Measurements from ENCODE around the gene FRK.

Gene FRK

DNA sequence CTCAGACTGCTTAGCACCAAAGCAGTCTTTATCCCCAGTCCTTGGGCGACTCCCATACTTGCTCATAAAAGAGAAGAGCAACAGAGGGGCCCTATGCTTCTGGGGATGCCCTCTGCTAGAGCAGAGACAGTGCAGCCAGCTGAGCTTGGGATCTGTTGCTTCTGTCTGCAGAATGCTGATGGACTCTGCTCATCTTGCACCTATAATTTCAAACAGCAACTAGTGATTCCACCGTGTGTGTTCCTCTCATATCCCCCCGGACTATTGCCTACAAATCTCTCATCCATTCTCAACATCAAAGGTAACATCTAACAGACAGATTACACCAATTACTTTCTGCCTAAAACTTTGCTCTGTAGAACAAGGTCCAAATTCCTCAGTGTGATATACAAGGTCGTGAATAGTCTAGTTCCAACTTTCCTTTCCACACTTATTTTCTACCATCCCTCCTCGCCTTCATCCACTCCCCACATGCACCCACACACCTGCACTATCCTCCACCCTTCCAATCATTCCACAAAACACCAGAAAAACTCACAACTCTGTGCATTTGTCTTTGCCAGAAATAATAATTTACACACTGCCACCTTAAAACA, 62.6 kb downstream of the FRK start:
- no peaks in the 10 kb centered on the region for H3K27me3 ChIP-seq (ENCODE audit: control insufficient read depth in 5 of 5, insufficient read depth in 4 of 5, low read length in 5 of 5)
- peaks cover 0 to 5% (median 2%) of the 10 kb centered on the region in 5 donors for H3K36me3 ChIP-seq (ENCODE audit: control insufficient read depth in 5 of 5, insufficient read depth in 5 of 5, low read length in 5 of 5)
- no peak overlapping the region for H3K4me3 ChIP-seq (ENCODE audit: low read depth in 1 of 5, low read length in 5 of 5)
- no peaks in the 10 kb centered on the region for H3K4me1 ChIP-seq (ENCODE audit: control insufficient read depth in 5 of 5, insufficient read depth in 5 of 5, low read length in 5 of 5)
- no peak overlapping the region for H3K9ac ChIP-seq (ENCODE audit: low read length in 5 of 5)
- H3K9me3 ChIP-seq (ENCODE audit: control insufficient read depth in 5 of 5, low read length in 5 of 5) = no peaks in the 10 kb centered on the region
- H3K27ac ChIP-seq (ENCODE audit: low read depth, low read length) = no peak overlapping the region

GRCh38 chr6:115986026-115986425, 74.7 kb downstream of the FRK start:
- no peaks in the 10 kb centered on the region for H3K4me1 ChIP-seq (ENCODE audit: control insufficient read depth in 5 of 5, insufficient read depth in 5 of 5, low read length in 5 of 5)
- peaks cover 0 to 1% (median 0%) of the 10 kb centered on the region in 5 donors for H3K9me3 ChIP-seq (ENCODE audit: control insufficient read depth in 5 of 5, low read length in 5 of 5)
- no peak overlapping the region for H3K9ac ChIP-seq (ENCODE audit: low read length in 5 of 5)
- H3K36me3 ChIP-seq (ENCODE audit: control insufficient read depth in 5 of 5, insufficient read depth in 5 of 5, low read length in 5 of 5) = no peaks in the 10 kb centered on the region
- no peak overlapping the region for H3K4me3 ChIP-seq (ENCODE audit: low read depth in 1 of 5, low read length in 5 of 5)
- H3K27me3 ChIP-seq (ENCODE audit: control insufficient read depth in 5 of 5, insufficient read depth in 4 of 5, low read length in 5 of 5) = no peaks in the 10 kb centered on the region
- H3K27ac ChIP-seq (ENCODE audit: low read depth, low read length) = no peak overlapping the region

DNA sequence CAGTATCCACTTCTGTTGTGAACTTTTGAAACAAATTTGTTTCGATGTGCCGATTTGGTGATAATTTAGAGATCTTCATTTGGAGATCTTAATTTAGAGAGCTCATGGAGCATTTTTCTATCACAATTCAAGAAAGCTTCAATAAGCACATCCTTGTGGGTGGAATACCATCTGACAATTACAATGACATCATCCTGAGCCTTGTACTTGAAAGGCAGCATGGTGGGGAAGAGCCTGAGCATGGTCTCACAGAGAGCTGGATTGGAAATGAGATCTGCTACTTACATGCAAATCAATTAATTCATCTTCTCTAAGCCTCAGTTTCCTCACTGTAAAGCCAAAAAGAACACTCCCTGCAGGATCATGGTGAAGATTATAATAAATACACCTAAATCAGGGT, 75.9 kb downstream of the FRK start:
- H3K4me3 ChIP-seq (ENCODE audit: low read depth in 1 of 5, low read length in 5 of 5) = no peak overlapping the region
- H3K36me3 ChIP-seq (ENCODE audit: control insufficient read depth in 5 of 5, insufficient read depth in 5 of 5, low read length in 5 of 5) = no peaks in the 10 kb centered on the region
- no peak overlapping the region for H3K9ac ChIP-seq (ENCODE audit: low read length in 5 of 5)
- no peaks in the 10 kb centered on the region for H3K4me1 ChIP-seq (ENCODE audit: control insufficient read depth in 5 of 5, insufficient read depth in 5 of 5, low read length in 5 of 5)
- H3K9me3 ChIP-seq (ENCODE audit: control insufficient read depth in 5 of 5, low read length in 5 of 5) = no peaks in the 10 kb centered on the region
- H3K27me3 ChIP-seq (ENCODE audit: control insufficient read depth in 5 of 5, insufficient read depth in 4 of 5, low read length in 5 of 5) = no peaks in the 10 kb centered on the region
- H3K27ac ChIP-seq (ENCODE audit: low read depth, low read length) = no peak overlapping the region

GRCh38 chr6:115983998-115984397, 76.7 kb downstream of the FRK start:
- no peak overlapping the region for H3K9ac ChIP-seq (ENCODE audit: low read length in 5 of 5)
- no peak overlapping the region for H3K4me3 ChIP-seq (ENCODE audit: low read depth in 1 of 5, low read length in 5 of 5)
- no peaks in the 10 kb centered on the region for H3K4me1 ChIP-seq (ENCODE audit: control insufficient read depth in 5 of 5, insufficient read depth in 5 of 5, low read length in 5 of 5)
- no peak overlapping the region for H3K27ac ChIP-seq (ENCODE audit: low read depth, low read length)
- no peaks in the 10 kb centered on the region for H3K9me3 ChIP-seq (ENCODE audit: control insufficient read depth in 5 of 5, low read length in 5 of 5)
- no peaks in the 10 kb centered on the region for H3K27me3 ChIP-seq (ENCODE audit: control insufficient read depth in 5 of 5, insufficient read depth in 4 of 5, low read length in 5 of 5)
- no peaks in the 10 kb centered on the region for H3K36me3 ChIP-seq (ENCODE audit: control insufficient read depth in 5 of 5, insufficient read depth in 5 of 5, low read length in 5 of 5)

DNA sequence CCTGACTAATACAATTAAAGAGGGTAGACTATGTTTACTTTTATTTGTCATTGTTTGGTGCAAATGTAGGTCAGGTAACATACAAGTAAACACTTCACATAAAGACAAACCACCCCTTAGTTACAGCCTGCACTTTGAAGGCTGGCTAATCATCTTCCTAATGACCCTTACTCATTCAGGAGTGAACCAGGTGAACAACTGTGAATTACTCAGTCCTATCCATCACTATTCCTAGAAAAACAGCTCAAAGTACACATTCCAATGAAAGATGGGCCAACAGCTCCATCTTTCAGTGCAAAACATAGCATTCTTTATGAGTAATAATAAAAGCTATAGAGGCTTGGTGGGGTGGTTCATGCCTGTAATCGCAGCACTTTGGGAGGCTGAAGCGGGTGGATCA, 78.2 kb downstream of the FRK start:
- Histone ChIP-seq H3K36me3 (ENCODE audit: control insufficient read depth in 5 of 5, insufficient read depth in 5 of 5, low read length in 5 of 5) (no peaks in the 10 kb centered on the region), H3K4me1 (ENCODE audit: control insufficient read depth in 5 of 5, insufficient read depth in 5 of 5, low read length in 5 of 5) (no peaks in the 10 kb centered on the region), H3K4me3 (ENCODE audit: low read depth in 1 of 5, low read length in 5 of 5) (no peak overlapping the region), H3K27ac (ENCODE audit: low read depth, low read length) (no peak overlapping the region), H3K9me3 (ENCODE audit: control insufficient read depth in 5 of 5, low read length in 5 of 5) (no peaks in the 10 kb centered on the region), H3K27me3 (ENCODE audit: control insufficient read depth in 5 of 5, insufficient read depth in 4 of 5, low read length in 5 of 5) (no peaks in the 10 kb centered on the region), H3K9ac (ENCODE audit: low read length in 5 of 5) (no peak overlapping the region)

- Histone ChIP-seq H3K4me3 (ENCODE audit: low read depth in 1 of 5, low read length in 5 of 5) (no peak overlapping the region), H3K9me3 (ENCODE audit: control insufficient read depth in 5 of 5, low read length in 5 of 5) (no peaks in the 10 kb centered on the region), H3K4me1 (ENCODE audit: control insufficient read depth in 5 of 5, insufficient read depth in 5 of 5, low read length in 5 of 5) (no peaks in the 10 kb centered on the region), H3K27ac (ENCODE audit: low read depth, low read length) (no peak overlapping the region), H3K9ac (ENCODE audit: low read length in 5 of 5) (no peak overlapping the region), H3K27me3 (ENCODE audit: control insufficient read depth in 5 of 5, insufficient read depth in 4 of 5, low read length in 5 of 5) (no peaks in the 10 kb centered on the region), H3K36me3 (ENCODE audit: control insufficient read depth in 5 of 5, insufficient read depth in 5 of 5, low read length in 5 of 5) (no peaks in the 10 kb centered on the region)
These were observed 83.5 kb downstream of the FRK start for GRCh38 chr6:115977220-115977619.

GRCh38 chr6:115976321-115976870, 84.3 kb downstream of the FRK start:
- no peak overlapping the region for H3K9ac ChIP-seq (ENCODE audit: low read length in 5 of 5)
- H3K4me1 ChIP-seq (ENCODE audit: control insufficient read depth in 5 of 5, insufficient read depth in 5 of 5, low read length in 5 of 5) = no peaks in the 10 kb centered on the region
- no peak overlapping the region for H3K27ac ChIP-seq (ENCODE audit: low read depth, low read length)
- H3K9me3 ChIP-seq (ENCODE audit: control insufficient read depth in 5 of 5, low read length in 5 of 5) = no peaks in the 10 kb centered on the region
- no peak overlapping the region for H3K4me3 ChIP-seq (ENCODE audit: low read depth in 1 of 5, low read length in 5 of 5)
- H3K27me3 ChIP-seq (ENCODE audit: control insufficient read depth in 5 of 5, insufficient read depth in 4 of 5, low read length in 5 of 5) = no peaks in the 10 kb centered on the region
- H3K36me3 ChIP-seq (ENCODE audit: control insufficient read depth in 5 of 5, insufficient read depth in 5 of 5, low read length in 5 of 5) = no peaks in the 10 kb centered on the region

DNA sequence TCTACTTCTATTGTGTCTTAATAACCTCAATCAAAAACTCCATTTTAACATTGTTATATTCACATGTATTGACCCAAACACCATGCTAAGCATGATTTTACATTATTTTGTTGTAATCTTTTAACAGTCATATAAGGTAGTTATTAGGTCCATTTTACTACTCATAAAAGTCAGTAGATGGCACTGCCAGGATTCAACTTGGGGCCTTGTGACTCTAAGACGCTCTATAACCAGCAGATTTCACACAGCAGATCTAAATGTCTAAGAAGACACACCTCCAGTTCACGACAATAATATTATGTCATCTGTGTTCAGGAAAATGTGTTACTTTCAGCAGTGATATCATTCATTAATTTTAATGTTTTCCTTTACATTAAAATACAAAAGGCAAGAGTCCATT, 88.0 kb downstream of the FRK start:
- Histone ChIP-seq H3K4me1 (ENCODE audit: control insufficient read depth in 5 of 5, insufficient read depth in 5 of 5, low read length in 5 of 5) (peaks cover 0 to 11% (median 6%) of the 10 kb centered on the region in 5 donors), H3K9me3 (ENCODE audit: control insufficient read depth in 5 of 5, low read length in 5 of 5) (no peaks in the 10 kb centered on the region), H3K4me3 (ENCODE audit: low read depth in 1 of 5, low read length in 5 of 5) (no peak overlapping the region), H3K27me3 (ENCODE audit: control insufficient read depth in 5 of 5, insufficient read depth in 4 of 5, low read length in 5 of 5) (no peaks in the 10 kb centered on the region), H3K9ac (ENCODE audit: low read length in 5 of 5) (no peak overlapping the region), H3K27ac (ENCODE audit: low read depth, low read length) (no peak overlapping the region), H3K36me3 (ENCODE audit: control insufficient read depth in 5 of 5, insufficient read depth in 5 of 5, low read length in 5 of 5) (no peaks in the 10 kb centered on the region)

GRCh38 chr6:115971785-115972184, 88.9 kb downstream of the FRK start:
- Histone ChIP-seq H3K4me1 (ENCODE audit: control insufficient read depth in 5 of 5, insufficient read depth in 5 of 5, low read length in 5 of 5) (peaks cover 0 to 11% (median 6%) of the 10 kb centered on the region in 5 donors), H3K9me3 (ENCODE audit: control insufficient read depth in 5 of 5, low read length in 5 of 5) (no peaks in the 10 kb centered on the region), H3K27me3 (ENCODE audit: control insufficient read depth in 5 of 5, insufficient read depth in 4 of 5, low read length in 5 of 5) (no peaks in the 10 kb centered on the region), H3K27ac (ENCODE audit: low read depth, low read length) (no peak overlapping the region), H3K4me3 (ENCODE audit: low read depth in 1 of 5, low read length in 5 of 5) (no peak overlapping the region), H3K36me3 (ENCODE audit: control insufficient read depth in 5 of 5, insufficient read depth in 5 of 5, low read length in 5 of 5) (no peaks in the 10 kb centered on the region), H3K9ac (ENCODE audit: low read length in 5 of 5) (no peak overlapping the region)

DNA sequence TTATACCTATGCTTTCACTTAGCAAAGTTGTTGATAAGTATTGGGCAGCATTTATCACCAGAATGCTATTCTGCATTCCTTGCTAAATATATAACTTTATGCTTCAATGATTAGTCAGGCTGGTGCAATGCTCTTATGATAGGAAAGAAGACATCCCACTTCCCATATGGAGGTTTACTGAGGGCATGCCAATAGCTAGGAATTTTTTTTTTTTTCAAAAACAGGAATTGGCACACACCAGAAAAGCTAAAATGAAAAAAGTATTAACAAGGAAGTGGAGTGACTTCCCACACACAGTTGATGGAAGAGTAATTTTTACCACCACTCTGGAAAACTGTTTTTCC, 90.8 kb downstream of the FRK start:
- no peaks in the 10 kb centered on the region for H3K36me3 ChIP-seq (ENCODE audit: control insufficient read depth in 5 of 5, insufficient read depth in 5 of 5, low read length in 5 of 5)
- no peaks in the 10 kb centered on the region for H3K27me3 ChIP-seq (ENCODE audit: control insufficient read depth in 5 of 5, insufficient read depth in 4 of 5, low read length in 5 of 5)
- H3K27ac ChIP-seq (ENCODE audit: low read depth, low read length) = no peak overlapping the region
- peaks cover 0 to 11% (median 6%) of the 10 kb centered on the region in 5 donors for H3K4me1 ChIP-seq (ENCODE audit: control insufficient read depth in 5 of 5, insufficient read depth in 5 of 5, low read length in 5 of 5)
- no peaks in the 10 kb centered on the region for H3K9me3 ChIP-seq (ENCODE audit: control insufficient read depth in 5 of 5, low read length in 5 of 5)
- no peak overlapping the region for H3K9ac ChIP-seq (ENCODE audit: low read length in 5 of 5)
- no peak overlapping the region for H3K4me3 ChIP-seq (ENCODE audit: low read depth in 1 of 5, low read length in 5 of 5)

Data from subcutaneous abdominal adipose tissue (tissue), 5 donors.